GM10248 (cell line): ENCODE results near the gene DICER1.

Experiments used
- CTCF ChIA-PET: fragments of 300-600 bp; sonication (Branson Sonifier 250); formaldehyde crosslinking; extraction: SDS; loops from one replicate; lab custom pipeline; 2021; ENCODE audit warnings: antibody characterized with exemption; lab: Yijun Ruan, JAX
- POLR2A ChIA-PET: fragments of 350-650 bp; sonication (Branson Sonifier 250); formaldehyde crosslinking; extraction: SDS; loops from one replicate; lab custom pipeline; 2020; ENCODE audit warnings: antibody characterized with exemption; lab: Yijun Ruan, JAX
- DNase-seq: peaks from one replicate; pipeline ENCODE4 v3.0.0; 2012; ENCODE audit errors: extremely low spot score
- TF ChIP-seq, protein P1 (sequence below): IDR thresholded peaks from 2 replicates; pipeline ENCODE4 v1.5.1; 2012; ENCODE audit warnings: mild to moderate bottlenecking, low read depth; ENCODE audit errors: extremely low read depth, missing control alignments, control extremely low read depth

DICER1 gene

DNA sequence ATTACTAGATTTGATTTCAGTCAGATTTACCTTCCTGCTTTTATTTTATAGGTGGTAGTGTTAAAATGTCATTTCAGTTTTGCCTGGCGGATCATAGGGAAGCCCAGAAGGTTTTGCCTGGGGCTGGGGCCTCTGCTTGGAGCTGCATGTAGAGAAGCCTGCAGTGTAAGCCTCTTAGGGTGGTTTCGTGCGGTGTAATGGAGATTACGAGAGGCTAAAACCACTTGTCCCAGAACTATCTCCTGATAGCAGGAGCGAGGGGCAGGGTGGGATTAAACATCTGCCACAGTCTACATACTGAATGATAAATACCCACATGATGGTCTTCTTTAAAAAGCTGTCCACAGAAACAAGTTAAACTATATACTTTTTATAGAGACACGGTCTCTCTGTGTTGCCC is 35.0 kb upstream of the DICER1 start:
- TF ChIP-seq, protein P1, sequence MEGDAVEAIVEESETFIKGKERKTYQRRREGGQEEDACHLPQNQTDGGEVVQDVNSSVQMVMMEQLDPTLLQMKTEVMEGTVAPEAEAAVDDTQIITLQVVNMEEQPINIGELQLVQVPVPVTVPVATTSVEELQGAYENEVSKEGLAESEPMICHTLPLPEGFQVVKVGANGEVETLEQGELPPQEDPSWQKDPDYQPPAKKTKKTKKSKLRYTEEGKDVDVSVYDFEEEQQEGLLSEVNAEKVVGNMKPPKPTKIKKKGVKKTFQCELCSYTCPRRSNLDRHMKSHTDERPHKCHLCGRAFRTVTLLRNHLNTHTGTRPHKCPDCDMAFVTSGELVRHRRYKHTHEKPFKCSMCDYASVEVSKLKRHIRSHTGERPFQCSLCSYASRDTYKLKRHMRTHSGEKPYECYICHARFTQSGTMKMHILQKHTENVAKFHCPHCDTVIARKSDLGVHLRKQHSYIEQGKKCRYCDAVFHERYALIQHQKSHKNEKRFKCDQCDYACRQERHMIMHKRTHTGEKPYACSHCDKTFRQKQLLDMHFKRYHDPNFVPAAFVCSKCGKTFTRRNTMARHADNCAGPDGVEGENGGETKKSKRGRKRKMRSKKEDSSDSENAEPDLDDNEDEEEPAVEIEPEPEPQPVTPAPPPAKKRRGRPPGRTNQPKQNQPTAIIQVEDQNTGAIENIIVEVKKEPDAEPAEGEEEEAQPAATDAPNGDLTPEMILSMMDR, result no peak
- DNase-seq, result no peak
- CTCF ChIA-PET, result interaction anchor here (1.3 kb wide), 1 partner anchor 20 kb away, joined by 3 read pairs; no protein-coding TSS in a partner anchor
- POLR2A ChIA-PET, result no interaction called here

DNA sequence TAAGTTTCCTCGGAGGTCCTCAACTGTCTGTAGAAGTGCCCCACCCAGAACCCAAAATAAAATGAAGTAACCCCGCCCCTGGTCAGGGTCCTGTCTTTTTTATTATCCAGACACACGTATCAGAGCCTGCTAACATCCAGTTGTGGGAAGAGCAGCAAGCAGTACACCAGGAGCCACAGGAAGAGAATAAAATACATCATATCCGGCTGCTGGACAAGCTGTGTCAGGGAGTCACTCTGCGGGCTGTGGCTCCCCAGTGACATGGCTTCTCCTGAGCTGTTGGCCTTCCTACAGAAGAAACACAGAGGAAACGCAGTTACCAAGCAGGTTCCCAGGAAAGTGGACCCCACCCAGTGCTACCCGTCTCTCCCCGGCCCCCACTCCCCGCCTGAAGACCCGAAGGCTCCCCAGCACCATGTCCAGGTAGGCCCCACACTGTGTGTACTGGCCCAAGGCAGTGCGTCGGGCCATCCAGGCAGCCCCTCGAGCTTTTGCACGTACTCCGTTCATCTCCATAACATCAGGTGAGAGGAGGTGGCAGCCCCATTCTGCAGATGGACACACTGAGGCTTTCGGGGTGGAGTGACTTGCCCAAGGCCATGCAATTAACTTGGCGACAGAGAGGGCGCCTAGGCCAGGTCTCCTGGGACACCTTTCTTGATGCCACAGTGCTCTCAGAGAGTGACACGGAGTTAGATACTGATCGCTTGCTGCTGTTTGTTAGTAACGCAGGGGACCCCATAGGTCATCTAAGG is 34.3 kb upstream of the DICER1 start:
- POLR2A ChIA-PET, result no interaction called here
- TF ChIP-seq, protein P1, result no peak
- CTCF ChIA-PET, result interaction anchor here (1.3 kb wide), 1 partner anchor 21 kb away, joined by 3 read pairs; no protein-coding TSS in a partner anchor
- DNase-seq, result no peak

DNA sequence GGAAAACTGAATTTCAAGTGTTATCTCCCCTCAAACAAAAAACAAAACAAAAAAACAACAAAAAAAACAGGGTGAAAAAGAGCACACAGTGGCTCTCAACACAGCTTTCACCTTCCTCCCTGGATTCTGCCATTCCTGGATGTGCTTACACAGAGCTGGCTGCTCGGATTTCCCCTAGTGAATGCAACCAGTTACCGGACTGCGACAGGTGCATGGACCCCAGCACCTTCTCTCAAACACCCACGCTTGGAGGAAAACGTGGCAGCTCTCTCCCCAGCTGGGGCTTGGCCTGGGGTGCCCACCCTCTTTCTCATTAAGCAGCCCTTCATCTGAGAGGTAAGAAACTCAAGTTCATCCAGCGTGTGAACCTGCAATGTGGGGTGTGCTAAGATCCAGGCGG is 33.5 kb upstream of the DICER1 start:
- ChIA-PET CTCF (interaction anchor here (0.7 kb wide), 1 partner anchor 552 kb away, joined by 3 read pairs; no protein-coding TSS in a partner anchor), POLR2A (no interaction called here)
- TF ChIP-seq, protein P1, result no peak
- no peak for DNase-seq

DNA sequence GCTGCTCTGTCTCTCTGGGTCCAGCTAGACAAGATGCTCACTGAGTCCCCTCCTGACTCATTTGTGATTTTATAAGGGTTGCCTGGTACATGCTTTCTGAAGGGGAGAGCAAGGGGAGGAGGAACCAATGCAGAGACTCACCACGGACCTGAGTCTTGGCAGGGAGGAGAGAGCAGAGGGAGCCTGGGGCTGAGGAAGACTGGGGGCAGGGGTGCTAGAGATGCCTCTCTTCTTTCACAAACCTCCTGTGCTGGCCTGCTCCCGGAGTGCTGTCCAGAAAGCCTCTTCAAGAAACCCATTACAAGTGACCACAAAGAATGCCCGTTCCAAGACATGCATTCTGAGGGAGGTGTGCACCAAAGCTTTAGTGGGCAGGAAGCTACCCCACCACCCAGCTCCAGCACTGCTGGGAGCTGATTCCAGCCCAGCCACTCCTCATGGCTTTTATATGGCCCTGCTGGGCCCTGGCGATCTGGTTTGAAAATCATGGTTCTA is 33.1 kb upstream of the DICER1 start:
- POLR2A ChIA-PET, result no interaction called here

DNA sequence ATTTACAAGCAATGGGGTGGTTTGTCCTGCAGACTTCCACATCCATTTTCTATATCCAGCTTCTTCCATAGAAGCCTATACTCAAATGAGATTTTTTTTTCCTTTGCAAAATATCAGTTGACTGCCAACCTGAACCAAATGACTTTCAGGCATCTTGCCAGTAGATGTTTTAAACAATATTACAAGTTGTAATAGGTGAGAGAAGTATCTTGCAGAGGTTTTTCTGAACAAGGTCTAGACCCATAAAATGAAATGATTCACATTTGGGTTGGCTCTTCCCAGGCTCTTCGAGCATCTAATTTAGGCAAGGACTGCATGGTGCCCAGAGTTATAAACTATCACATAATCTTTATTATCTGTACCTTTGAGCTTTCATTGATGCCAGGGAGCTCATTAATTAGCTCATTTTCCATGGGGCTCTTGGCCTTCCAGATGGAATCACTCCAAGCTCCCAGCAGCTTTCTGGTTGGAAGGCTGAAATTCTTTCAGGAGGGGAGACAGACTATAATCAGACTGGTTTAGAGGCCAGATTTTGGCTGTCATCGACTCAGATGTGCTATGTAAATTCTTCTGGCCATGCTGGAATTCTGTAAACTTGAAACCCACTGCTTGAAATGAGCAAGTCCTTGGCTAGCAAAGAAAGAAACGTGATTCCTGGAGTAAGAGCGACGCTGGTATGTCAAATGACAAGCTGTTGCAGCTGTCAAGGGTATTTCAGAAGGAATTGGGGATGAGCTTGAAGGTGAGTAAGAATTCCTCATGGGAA is 32.2 kb upstream of the DICER1 start:
- TF ChIP-seq, protein P1, result no peak
- POLR2A ChIA-PET, result no interaction called here
- DNase-seq, result no peak
- CTCF ChIA-PET, result interaction anchor here (0.8 kb wide), 2 partner anchors 12 to 18 kb away, joined by 3 read pairs; no protein-coding TSS in a partner anchor

More for the DNA sequence above, 33.1 kb upstream of the DICER1 start:
- TF ChIP-seq, protein P1, result no peak
- CTCF ChIA-PET, result interaction anchor here (0.7 to 0.8 kb wide), 2 partner anchors 13 to 552 kb away, joined by 3 read pairs; no protein-coding TSS in a partner anchor
- DNase-seq, result no peak

DNA sequence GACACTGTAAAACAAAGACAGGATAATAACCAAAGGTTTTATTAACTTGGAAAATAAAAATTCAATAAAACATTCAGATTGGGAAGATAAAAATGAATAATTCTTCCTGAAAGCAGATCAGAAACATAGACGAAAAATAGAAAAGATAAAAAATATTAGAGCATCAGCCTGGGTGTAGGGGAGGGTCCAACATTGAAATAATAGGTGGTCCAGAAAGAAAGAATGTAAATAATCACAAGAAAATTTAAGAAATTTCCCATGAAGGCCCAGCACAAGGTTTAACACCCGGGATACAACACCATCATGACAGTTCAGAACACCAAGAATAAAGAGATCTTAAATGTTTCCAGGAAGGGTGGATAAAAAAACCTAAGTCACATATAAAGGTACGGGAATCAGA is 31.1 kb upstream of the DICER1 start:
- TF ChIP-seq, protein P1, result no peak
- POLR2A ChIA-PET, result no interaction called here
- no peak for DNase-seq
- CTCF ChIA-PET, result no interaction called here
